ENCODE data around the gene ZNRF3.

- TF ChIP-seq, protein P1, sequence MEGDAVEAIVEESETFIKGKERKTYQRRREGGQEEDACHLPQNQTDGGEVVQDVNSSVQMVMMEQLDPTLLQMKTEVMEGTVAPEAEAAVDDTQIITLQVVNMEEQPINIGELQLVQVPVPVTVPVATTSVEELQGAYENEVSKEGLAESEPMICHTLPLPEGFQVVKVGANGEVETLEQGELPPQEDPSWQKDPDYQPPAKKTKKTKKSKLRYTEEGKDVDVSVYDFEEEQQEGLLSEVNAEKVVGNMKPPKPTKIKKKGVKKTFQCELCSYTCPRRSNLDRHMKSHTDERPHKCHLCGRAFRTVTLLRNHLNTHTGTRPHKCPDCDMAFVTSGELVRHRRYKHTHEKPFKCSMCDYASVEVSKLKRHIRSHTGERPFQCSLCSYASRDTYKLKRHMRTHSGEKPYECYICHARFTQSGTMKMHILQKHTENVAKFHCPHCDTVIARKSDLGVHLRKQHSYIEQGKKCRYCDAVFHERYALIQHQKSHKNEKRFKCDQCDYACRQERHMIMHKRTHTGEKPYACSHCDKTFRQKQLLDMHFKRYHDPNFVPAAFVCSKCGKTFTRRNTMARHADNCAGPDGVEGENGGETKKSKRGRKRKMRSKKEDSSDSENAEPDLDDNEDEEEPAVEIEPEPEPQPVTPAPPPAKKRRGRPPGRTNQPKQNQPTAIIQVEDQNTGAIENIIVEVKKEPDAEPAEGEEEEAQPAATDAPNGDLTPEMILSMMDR (IDR thresholded peaks at IDR 0.05): no peak
- TF ChIP-seq POLR2A (IDR thresholded peaks at IDR 0.05): no peak
Measured at GRCh38 chr22:29080106-29080975, 197.0 kb downstream of the ZNRF3 start.
